ENCODE measurements around the gene NECTIN1.

DNA sequence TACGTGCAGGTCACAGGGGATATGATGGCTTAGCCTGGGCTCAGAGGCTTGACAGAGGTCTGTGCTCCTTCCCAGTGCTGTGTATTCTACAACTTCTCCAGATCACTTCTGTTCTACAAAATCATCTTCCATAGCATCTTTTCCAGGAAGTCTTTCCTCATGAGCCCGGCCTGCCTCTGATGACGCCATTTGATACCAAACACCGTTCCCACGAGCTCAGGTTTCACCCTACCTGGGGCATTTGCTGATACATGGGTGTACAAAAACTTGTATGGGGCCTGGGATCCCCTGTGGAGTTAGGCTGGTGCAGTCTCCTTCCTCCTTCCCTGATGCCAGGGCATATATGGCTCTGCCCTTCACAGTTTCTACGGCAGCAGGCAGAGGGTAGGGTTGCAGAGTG, 78.7 kb downstream of the NECTIN1 start:
- TF ChIP-seq POLR2AphosphoS5 (IDR thresholded peaks at IDR 0.05; ENCODE audit: low read depth, low read length): no peak
- TF ChIP-seq, protein P1, sequence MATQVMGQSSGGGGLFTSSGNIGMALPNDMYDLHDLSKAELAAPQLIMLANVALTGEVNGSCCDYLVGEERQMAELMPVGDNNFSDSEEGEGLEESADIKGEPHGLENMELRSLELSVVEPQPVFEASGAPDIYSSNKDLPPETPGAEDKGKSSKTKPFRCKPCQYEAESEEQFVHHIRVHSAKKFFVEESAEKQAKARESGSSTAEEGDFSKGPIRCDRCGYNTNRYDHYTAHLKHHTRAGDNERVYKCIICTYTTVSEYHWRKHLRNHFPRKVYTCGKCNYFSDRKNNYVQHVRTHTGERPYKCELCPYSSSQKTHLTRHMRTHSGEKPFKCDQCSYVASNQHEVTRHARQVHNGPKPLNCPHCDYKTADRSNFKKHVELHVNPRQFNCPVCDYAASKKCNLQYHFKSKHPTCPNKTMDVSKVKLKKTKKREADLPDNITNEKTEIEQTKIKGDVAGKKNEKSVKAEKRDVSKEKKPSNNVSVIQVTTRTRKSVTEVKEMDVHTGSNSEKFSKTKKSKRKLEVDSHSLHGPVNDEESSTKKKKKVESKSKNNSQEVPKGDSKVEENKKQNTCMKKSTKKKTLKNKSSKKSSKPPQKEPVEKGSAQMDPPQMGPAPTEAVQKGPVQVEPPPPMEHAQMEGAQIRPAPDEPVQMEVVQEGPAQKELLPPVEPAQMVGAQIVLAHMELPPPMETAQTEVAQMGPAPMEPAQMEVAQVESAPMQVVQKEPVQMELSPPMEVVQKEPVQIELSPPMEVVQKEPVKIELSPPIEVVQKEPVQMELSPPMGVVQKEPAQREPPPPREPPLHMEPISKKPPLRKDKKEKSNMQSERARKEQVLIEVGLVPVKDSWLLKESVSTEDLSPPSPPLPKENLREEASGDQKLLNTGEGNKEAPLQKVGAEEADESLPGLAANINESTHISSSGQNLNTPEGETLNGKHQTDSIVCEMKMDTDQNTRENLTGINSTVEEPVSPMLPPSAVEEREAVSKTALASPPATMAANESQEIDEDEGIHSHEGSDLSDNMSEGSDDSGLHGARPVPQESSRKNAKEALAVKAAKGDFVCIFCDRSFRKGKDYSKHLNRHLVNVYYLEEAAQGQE (IDR thresholded peaks at IDR 0.05; ENCODE audit: low read depth): no peak
- TF ChIP-seq, protein P2, sequence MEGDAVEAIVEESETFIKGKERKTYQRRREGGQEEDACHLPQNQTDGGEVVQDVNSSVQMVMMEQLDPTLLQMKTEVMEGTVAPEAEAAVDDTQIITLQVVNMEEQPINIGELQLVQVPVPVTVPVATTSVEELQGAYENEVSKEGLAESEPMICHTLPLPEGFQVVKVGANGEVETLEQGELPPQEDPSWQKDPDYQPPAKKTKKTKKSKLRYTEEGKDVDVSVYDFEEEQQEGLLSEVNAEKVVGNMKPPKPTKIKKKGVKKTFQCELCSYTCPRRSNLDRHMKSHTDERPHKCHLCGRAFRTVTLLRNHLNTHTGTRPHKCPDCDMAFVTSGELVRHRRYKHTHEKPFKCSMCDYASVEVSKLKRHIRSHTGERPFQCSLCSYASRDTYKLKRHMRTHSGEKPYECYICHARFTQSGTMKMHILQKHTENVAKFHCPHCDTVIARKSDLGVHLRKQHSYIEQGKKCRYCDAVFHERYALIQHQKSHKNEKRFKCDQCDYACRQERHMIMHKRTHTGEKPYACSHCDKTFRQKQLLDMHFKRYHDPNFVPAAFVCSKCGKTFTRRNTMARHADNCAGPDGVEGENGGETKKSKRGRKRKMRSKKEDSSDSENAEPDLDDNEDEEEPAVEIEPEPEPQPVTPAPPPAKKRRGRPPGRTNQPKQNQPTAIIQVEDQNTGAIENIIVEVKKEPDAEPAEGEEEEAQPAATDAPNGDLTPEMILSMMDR (IDR thresholded peaks at IDR 0.05 in 2 of 3, conservative IDR thresholded peaks at IDR 0.05 in 1 of 3; ENCODE audit: borderline replicate concordance in 1 of 3, insufficient read depth in 1 of 3, low read depth in 2 of 3, low read length in 2 of 3): no peak
- TF ChIP-seq EZH2 (IDR thresholded peaks at IDR 0.05): no peak
- TF ChIP-seq, protein P3, sequence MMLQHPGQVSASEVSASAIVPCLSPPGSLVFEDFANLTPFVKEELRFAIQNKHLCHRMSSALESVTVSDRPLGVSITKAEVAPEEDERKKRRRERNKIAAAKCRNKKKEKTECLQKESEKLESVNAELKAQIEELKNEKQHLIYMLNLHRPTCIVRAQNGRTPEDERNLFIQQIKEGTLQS (IDR thresholded peaks at IDR 0.05): no peak
- no peak for TF ChIP-seq RAD21 (IDR thresholded peaks at IDR 0.05; ENCODE audit: low read depth)
- no peak for TF ChIP-seq TCF7L2 (IDR thresholded peaks at IDR 0.05; ENCODE audit: borderline replicate concordance, extremely low read depth, insufficient read depth, insufficient read length)
- no peak for TF ChIP-seq JUND (IDR thresholded peaks at IDR 0.05)
- TF ChIP-seq EZH2phosphoT487 (IDR thresholded peaks at IDR 0.05; ENCODE audit: borderline replicate concordance): no peak
- no peak for TF ChIP-seq FOSL1 (IDR thresholded peaks at IDR 0.05; ENCODE audit: low read depth)
- TF ChIP-seq EGR1 (IDR thresholded peaks at IDR 0.05; ENCODE audit: low read depth): no peak

Measured in HCT116 (cell line).